Measurements from ENCODE around the gene SPDEF. TPM values are rescaled to one million over a fixed set of nuclear protein-coding genes. Genes with fewer than 3 reads are reported as not detected.

The SPDEF gene
- total RNA-seq, 1 donor = not detected

GRCh38 chr6:34566830-34567546 is 10.9 kb upstream of the SPDEF start:
- Histone ChIP-seq H3K79me2 (ENCODE audit: insufficient read depth, low read length) (no peaks in the 10 kb centered on the region), H3K9me3 (ENCODE audit: low read depth, low read length) (no peaks in the 10 kb centered on the region), H2AFZ (ENCODE audit: low read length) (no peak overlapping the region), H3K4me3 (ENCODE audit: insufficient read depth, low read length) (no peak overlapping the region), H3K4me2 (ENCODE audit: insufficient read depth, low read length) (no peak overlapping the region), H3K27ac (ENCODE audit: low read depth, low read length) (no peak overlapping the region), H4K20me1 (ENCODE audit: insufficient read depth, low read length) (no peaks in the 10 kb centered on the region), H3K36me3 (ENCODE audit: insufficient read depth, low read length) (no peaks in the 10 kb centered on the region), H3K4me1 (ENCODE audit: insufficient read depth, low read length) (no peaks in the 10 kb centered on the region), H3K27me3 (ENCODE audit: insufficient read depth, low read length) (peaks cover 3% of the 10 kb centered on the region)
- DNase-seq (ENCODE audit: insufficient read length, low spot score, missing footprints) = peak; percentile 52
- no peak for TF ChIP-seq CTCF (IDR thresholded peaks at IDR 0.05; ENCODE audit: extremely low read depth, low read depth, low read length)

GRCh38 chr6:34565722-34566137 is 9.6 kb upstream of the SPDEF start:
- Histone ChIP-seq H3K9me3 (ENCODE audit: low read depth, low read length) (no peaks in the 10 kb centered on the region), H3K4me2 (ENCODE audit: insufficient read depth, low read length) (no peak overlapping the region), H3K27me3 (ENCODE audit: insufficient read depth, low read length) (peaks cover 3% of the 10 kb centered on the region), H3K4me1 (ENCODE audit: insufficient read depth, low read length) (no peaks in the 10 kb centered on the region), H3K79me2 (ENCODE audit: insufficient read depth, low read length) (no peaks in the 10 kb centered on the region), H3K4me3 (ENCODE audit: insufficient read depth, low read length) (no peak overlapping the region), H2AFZ (ENCODE audit: low read length) (no peak overlapping the region), H3K36me3 (ENCODE audit: insufficient read depth, low read length) (no peaks in the 10 kb centered on the region), H4K20me1 (ENCODE audit: insufficient read depth, low read length) (no peaks in the 10 kb centered on the region), H3K27ac (ENCODE audit: low read depth, low read length) (no peak overlapping the region)
- TF ChIP-seq CTCF (IDR thresholded peaks at IDR 0.05; ENCODE audit: extremely low read depth, low read depth, low read length) = no peak
- peak; percentile 85 for DNase-seq (ENCODE audit: insufficient read length, low spot score, missing footprints)

- Histone ChIP-seq H3K4me1 (ENCODE audit: insufficient read depth, low read length) (no peaks in the 10 kb centered on the region), H3K79me2 (ENCODE audit: insufficient read depth, low read length) (no peaks in the 10 kb centered on the region), H3K27ac (ENCODE audit: low read depth, low read length) (no peak overlapping the region), H2AFZ (ENCODE audit: low read length) (no peak overlapping the region), H3K4me3 (ENCODE audit: insufficient read depth, low read length) (no peak overlapping the region), H3K27me3 (ENCODE audit: insufficient read depth, low read length) (no peaks in the 10 kb centered on the region), H4K20me1 (ENCODE audit: insufficient read depth, low read length) (no peaks in the 10 kb centered on the region), H3K4me2 (ENCODE audit: insufficient read depth, low read length) (no peak overlapping the region), H3K36me3 (ENCODE audit: insufficient read depth, low read length) (no peaks in the 10 kb centered on the region), H3K9me3 (ENCODE audit: low read depth, low read length) (no peaks in the 10 kb centered on the region)
- DNase-seq (ENCODE audit: insufficient read length, low spot score, missing footprints) = no peak
- TF ChIP-seq CTCF (IDR thresholded peaks at IDR 0.05; ENCODE audit: extremely low read depth, low read depth, low read length) = no peak
Measured at GRCh38 chr6:34564181-34564580, 8.1 kb upstream of the SPDEF start.

- H3K4me3 ChIP-seq (ENCODE audit: insufficient read depth, low read length) = no peak overlapping the region
- peak; percentile 60 for DNase-seq (ENCODE audit: insufficient read length, low spot score, missing footprints)
Measured at GRCh38 chr6:34563513-34563870, 7.4 kb upstream of the SPDEF start.

More at GRCh38 chr6:34563513-34563870, 7.4 kb upstream of the SPDEF start:
- Histone ChIP-seq H3K9me3 (ENCODE audit: low read depth, low read length) (no peaks in the 10 kb centered on the region), H3K27me3 (ENCODE audit: insufficient read depth, low read length) (no peaks in the 10 kb centered on the region), H3K36me3 (ENCODE audit: insufficient read depth, low read length) (no peaks in the 10 kb centered on the region), H3K4me2 (ENCODE audit: insufficient read depth, low read length) (no peak overlapping the region), H3K79me2 (ENCODE audit: insufficient read depth, low read length) (no peaks in the 10 kb centered on the region), H3K27ac (ENCODE audit: low read depth, low read length) (no peak overlapping the region), H4K20me1 (ENCODE audit: insufficient read depth, low read length) (no peaks in the 10 kb centered on the region), H3K4me1 (ENCODE audit: insufficient read depth, low read length) (no peaks in the 10 kb centered on the region), H2AFZ (ENCODE audit: low read length) (no peak overlapping the region)
- TF ChIP-seq CTCF (IDR thresholded peaks at IDR 0.05; ENCODE audit: extremely low read depth, low read depth, low read length) = no peak

All from osteoblast (primary cell).